DMS53 (cell line): ENCODE data around the gene SLC8A3.
"Not testable (repeated sequence)": the region's sequence is repeated elsewhere in the genome, so short reads cannot be mapped to it uniquely, and the experiment has no call there.

ENCODE experiments used
- DNase-seq: peaks from one replicate; lab custom pipeline; 2025; lab: John Stamatoyannopoulos, UW

Gene SLC8A3, protein sequence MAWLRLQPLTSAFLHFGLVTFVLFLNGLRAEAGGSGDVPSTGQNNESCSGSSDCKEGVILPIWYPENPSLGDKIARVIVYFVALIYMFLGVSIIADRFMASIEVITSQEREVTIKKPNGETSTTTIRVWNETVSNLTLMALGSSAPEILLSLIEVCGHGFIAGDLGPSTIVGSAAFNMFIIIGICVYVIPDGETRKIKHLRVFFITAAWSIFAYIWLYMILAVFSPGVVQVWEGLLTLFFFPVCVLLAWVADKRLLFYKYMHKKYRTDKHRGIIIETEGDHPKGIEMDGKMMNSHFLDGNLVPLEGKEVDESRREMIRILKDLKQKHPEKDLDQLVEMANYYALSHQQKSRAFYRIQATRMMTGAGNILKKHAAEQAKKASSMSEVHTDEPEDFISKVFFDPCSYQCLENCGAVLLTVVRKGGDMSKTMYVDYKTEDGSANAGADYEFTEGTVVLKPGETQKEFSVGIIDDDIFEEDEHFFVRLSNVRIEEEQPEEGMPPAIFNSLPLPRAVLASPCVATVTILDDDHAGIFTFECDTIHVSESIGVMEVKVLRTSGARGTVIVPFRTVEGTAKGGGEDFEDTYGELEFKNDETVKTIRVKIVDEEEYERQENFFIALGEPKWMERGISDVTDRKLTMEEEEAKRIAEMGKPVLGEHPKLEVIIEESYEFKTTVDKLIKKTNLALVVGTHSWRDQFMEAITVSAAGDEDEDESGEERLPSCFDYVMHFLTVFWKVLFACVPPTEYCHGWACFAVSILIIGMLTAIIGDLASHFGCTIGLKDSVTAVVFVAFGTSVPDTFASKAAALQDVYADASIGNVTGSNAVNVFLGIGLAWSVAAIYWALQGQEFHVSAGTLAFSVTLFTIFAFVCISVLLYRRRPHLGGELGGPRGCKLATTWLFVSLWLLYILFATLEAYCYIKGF

DNA sequence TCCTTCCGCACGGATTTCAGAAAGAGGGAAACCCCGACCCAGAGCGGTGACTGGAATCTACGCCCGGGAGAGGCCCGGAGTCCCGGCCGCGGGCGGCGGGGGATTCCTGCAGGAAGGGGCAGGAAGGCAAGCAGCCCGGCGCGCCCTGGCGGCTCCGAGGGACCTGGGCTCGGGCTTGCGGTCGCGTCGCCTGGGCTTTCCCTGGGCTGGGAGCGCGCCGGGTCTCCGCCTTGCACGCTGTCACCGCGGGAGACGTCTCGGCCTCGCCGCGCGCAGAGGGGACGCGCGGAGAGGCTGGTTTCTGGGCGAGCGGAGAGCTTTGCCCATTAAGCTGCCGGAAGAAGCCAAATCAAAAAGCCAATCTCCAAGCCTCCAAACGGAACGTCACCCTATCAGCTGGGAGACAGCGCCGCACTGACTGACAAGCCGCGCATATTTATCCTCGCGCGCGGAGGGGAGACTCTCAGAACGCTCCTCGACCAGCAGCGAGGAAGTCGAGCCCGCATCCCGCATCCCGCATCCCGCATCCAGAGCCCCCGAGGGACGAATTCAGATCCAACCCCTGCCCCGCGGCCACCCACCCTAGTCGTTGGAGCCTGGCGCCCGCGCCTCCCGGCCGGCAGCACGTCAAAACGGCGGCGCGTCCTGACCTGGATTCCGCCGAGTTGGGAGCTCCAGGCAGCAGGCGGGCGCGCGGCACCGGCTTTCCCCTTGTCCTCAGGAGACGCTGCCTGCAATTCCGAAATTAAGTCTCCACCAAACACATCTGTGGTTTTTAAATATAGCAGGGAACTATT is at the start of gene SLC8A3:
Gene SLC8A3, minus strand, starts transcription at position 293 of the 797 bp plus-strand sequence. CDS start 20,529 bp downstream, outside the sequence.
- DNase-seq = peak; percentile 86

DNA sequence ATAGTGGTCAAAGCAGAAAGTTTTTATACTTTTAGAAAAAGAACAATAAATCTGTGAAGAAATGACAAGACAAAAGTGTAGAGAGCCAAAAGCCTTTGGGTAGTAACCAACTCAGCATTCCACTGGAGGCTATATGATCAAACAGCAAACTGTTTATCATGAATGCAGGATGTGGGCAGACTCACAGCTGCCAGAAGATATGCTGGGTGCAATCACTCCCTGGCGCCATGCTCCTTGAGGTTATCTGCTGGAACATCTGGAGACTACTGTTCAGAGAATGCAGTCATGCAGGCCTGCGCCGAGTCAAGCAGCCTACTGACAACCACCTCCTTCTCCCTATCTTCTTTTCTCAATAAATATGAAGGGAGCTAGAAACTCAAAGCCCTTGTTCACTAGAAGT is 49.0 kb upstream of the SLC8A3 start:
- DNase-seq = no peak

DNA sequence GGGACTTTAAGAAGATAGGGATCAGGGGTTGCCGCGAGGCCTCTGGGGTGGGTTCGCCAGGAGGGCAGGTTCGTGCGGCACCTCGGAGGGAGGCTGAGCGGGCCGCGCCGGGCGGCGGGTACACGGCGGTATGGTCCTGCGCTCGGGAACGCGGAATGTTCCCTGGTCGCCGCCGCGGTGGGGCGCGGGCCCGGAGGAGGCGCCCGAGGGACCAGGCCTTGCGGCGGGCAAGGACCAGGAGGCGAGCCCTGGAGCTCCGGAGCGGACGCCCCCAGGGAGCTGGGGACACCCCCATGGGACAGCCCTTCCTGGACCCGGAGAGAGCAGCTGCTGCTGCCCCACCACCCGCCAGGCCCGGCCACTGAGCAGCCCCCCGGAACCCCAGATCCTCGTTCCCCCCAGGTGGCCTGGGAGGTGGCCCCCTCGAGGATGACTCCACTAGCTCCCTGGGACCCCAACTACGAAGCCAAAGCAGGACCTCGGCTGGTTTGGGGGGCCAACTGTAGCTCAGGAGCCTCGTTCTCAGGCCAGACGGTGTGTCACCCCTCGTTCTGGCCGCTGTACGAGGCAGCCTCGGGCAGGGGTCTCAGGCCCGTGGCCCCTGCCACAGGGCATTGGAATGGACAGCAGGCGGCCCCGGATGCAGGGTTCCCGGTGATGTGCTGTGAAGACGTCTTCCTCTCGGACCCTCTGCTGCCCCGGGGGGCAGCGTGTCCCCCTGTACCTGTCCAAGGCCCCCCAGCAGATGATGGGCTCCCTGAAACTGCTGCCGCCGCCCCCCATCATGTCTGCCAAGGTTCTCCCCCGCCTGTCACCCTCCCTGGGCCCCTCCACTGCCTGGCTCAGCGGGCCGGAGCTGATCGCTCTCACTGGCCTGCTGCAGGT is 45.6 kb upstream of the SLC8A3 start:
- no peak for DNase-seq

DNA sequence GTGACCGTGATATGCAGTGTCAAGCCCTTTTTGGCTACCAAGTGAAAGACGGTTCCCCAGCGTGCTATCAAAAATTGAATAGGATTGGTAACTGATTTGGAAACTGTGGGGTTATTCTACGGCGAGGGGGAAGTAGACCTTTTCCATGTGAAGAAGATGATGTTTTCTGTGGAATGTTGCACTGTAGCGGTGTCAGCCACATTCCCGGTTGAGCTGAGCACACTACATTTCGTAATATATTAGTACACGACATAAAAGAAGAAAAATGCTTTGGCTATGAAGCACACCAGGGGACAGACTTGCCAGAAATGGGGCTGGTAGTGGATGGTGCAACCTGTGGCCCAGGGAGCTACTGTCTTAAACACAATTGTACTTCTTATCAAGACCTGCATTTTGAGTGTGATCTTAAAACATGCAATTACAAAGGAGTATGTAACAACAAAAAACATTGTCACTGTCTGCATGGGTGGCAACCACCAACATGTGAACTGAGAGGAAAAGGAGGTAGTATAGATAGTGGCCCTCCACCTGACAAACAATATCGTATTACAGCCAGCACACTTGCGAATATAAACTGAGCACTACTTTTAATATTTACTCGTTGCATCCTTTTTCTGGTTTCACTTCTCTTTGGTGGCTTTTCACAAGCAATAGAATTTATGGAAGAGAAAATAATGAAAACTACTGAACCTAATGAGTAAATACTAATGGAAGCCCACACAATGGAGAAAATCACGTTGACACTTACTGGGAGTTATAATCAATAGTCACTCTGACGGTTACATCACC is 43.2 kb upstream of the SLC8A3 start:
- DNase-seq = not testable (repeated sequence)

DNA sequence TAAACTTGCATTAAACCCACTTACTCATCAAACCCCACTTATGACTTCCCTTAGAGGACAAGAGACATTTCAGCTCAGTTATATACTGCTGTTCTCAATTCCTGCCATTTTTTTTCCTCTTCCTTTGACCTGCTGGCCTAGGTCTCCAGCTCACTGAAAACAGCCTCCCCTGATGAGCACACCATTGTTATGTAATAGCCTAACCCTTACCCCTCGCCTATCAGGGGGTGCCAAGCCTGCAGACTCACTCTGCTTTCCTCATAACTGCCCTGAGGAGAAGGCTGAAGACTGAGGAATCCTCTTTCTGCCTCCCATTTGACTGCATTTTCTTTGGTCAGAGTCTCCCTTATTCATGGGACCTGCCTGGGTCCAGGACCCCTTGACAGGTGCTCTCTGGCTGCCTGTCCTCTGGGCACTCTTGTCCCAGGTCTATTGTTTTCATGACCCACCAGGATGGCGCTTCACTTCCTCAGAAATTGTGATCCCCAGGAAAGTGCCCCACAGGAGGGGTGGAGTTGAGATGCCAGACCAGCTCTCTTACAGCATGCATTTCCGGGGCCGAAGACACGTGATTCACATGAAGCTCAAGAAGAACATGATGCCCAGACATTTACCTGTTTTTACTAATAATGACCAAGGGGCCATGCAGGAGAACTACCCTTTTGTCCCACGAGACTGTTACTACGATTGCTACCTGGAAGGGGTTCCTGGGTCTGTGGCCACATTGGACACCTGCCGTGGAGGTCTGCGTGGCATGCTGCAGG is 41.3 kb upstream of the SLC8A3 start:
- DNase-seq = not testable (repeated sequence)

DNA sequence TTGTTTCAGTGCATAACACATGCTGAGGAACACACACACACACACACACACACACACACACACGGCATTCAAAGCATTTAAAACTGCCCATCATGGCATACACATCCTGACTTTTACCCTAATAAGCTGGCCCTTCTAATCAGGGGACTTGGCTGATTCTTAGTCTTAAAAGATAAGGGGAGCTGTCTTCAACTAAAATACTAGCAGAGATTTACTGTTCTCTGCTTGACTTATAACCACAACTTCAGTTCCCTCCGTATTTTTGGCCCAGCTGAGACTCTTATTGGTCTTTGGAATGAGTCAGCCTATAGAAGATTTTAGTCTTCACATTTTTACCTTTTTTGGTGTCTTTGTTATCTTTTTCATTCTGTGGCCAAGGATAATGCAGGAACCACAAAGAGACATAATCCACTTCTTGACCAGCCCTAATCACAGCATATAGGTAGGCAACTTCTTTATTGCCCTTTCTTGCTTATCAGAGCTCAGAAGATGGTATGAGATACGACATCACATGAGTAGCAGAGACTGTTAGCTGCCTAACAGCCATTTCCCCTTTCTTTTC is 25.1 kb upstream of the SLC8A3 start:
- no peak for DNase-seq

DNA sequence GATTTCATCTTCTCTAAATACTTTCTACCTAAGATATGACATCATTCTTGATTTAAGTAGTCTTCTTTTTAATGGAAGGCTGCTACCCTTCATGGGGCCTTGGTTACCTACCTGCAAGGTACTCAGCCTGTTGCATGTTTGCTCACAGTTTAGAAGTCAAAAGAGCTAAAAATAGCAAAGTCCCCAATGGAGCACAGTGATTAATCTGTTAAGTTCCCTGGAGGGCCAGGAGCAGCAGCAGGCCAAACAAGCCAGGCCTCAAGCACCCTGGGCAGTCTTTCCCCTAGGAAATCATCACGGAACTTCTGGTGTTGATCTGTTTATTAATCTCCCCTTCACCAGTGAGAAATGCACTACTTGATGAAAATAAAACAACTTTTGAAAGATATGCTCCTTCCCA is 24.0 kb upstream of the SLC8A3 start:
- no peak for DNase-seq

DNA sequence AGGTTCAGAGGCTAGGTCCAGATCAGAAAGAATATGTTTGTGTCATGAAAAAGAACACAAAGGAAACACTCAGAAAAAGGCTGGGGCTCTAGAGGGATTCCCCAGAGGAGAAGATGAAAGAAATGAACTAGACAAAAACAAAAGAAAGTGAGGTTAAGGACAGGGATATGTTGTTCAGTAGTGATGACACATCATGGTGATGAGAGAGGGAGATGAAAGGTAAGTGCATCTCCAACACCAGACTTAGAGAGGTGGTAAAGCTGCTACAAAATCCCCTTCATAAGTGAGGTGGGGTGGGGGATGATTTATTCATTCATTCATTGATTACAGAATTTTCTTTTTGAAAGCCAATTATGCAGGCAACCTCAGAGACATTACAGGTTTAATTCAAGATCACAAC is 19.6 kb upstream of the SLC8A3 start:
- DNase-seq = no peak

DNA sequence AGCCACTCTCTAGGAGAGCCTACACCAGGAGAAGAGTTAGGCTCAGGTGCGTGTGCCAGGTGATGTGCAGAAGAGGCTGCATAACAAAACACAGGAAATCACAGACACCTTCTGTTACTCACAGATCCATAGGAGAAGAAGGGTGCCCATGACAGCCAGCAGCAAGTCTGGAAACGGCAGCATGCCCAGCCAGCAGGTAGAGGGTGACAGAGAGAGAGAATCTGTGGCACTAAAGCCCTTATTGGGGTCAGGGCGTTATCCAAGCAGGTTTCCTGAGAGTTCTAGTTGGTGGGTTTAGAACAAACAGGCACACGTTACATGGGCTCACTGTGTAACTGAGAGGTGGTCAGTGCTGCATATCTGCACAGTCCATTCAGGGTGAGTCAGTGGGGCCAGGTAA is 14.9 kb upstream of the SLC8A3 start:
- DNase-seq = no peak

DNA sequence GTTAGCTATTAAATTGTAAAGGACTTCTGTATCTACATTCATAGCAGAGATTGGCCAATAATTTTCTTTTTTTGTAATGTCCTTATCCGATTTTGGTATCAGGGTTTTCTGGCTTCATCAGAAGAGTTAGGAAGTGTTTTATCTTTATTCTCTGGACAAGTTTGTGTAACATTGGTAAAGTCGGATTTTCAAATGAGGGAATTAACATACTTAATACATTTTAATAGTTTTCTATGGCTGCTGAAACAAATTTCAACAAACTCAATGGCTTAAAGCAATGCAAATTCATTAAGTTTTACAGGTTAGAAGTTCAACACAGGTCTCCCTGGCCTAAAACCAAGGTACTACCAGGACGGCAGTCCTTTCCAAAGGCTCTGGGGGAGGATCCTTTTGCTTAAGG is 13.2 kb upstream of the SLC8A3 start:
- DNase-seq = no peak

DNA sequence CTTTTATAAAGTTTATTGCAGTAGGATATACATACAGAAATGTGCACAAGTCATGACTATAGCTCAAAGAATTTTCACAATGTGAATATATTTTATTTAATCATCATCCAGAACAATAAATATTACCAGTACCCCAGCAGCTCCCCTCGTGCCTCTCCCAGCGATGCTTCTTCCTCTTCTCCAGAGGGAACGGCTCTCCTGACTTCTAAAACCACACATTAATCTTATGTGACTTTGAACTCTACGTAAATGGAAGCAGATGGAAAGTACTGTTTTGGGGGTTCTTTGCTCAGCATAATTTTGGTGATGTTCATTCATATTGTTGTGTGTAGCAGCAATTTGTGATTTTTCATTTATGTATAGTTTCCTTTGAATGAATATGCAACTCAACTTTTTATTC is 4.6 kb upstream of the SLC8A3 start:
- no peak for DNase-seq

DNA sequence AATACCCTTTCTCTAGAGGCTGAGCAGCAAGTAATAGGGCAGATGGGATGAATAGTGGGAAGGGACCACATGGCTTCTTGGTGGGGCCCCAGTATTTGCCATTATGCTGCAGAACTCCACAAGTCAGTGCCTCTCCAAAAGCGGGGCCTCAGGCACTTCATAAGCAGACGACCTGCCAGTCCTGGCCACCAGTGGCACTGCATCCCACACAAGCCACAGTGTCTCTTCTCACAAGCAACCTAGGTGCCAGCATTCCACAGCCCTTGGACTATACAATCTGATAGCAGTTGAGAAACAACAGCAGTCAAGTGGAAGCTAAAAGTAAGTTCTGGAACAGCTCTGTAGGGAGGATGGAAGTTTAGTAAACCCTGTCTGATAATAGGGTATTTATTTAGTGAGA is 4.2 kb upstream of the SLC8A3 start:
- DNase-seq = peak; percentile 44

DNA sequence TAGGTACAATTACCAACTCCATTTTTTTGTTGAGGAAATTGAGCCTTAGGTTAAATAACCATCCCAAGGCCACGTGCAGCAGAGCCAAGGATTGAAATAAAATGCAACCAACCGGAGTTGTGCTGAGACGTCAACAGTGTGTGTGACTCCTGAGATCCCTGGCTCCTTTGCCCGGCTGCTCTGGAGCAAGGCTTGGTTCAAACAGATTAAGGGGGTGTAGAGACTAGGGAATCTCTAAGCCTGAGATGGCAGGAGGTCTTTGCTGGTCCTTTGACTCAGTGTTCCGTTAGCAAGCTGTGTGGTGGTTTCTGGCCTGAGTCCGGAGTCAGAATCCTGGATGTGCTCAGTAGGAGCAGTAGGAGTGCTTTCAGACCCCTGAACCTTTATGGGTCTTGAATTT is 1.4 kb upstream of the SLC8A3 start:
- no peak for DNase-seq

DNA sequence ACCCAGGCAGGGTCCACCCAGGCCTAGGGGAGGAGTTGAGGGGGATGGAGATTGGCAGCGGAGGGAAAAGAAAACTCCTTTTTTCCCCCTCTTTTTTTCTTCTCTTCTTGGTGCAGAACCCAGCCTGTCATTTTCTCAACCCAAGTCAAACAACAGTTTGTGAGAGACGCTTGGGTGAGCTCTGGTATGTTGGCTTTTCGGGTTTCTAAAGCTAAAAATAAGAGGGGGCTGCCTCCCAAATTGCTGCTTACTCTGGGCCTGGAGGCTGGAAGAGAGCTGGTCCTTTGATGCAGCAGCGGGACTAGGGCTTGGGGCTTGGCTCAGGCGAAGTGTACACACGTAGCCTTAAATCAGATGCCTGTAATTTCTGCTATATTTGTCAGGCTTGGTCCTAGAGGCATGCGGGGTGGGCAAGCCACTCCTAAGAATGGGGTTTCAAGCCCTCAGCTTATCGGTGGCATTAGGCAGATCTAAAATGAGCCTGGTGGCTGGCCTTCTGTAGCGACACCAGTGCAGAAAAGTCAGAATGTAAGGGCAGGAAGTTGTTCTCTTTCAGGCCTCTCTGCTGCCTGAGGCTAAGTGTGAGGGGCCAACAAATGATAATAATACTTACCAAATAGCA is 816 bp upstream of the SLC8A3 start:
- peak; percentile 34 for DNase-seq

DNA sequence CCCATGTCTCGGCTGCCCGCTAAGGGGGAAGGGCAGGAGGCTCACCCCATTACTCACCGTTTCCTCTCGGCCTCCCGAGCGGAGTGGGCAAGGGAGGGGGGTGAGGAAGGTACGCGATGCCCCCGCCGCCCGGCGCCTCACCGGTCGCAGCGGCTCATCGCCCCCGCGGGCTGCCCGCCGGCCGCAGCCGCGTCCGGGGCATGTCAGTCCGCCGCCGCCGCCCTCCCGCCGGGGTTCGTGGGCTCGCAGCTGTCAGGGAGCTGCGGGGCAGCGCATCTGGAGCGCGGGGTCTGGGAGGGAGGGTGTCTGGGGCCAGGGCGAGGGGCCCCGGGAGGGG is 461 bp downstream of the SLC8A3 start:
- peak; percentile 61 for DNase-seq

DNA sequence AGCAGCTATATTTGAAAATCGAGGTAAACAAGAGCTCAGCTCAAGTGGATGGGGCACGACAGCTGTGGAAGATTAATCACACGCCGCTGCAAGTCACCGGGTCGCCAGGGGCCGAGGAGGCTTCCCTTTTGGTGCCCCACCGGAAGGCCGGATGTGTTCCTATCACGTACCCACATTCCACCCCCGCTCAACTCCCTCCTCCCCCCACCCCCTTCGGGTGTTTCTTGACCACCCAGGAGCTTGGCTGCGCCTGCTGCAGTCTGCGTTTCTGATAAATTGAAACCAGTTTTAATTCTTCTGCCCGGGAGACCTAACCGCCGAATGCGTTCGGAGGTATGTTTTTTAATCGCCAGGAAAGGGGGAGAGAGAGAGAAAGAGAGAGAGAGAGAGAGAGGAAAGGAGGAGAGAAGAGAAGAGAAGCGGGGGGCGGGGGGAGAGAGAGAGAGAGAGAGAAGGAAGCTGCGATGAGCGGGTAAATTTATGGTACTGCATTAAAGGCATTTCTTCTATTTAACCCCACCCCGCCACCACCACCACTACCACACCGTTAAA is 1.8 kb downstream of the SLC8A3 start:
- DNase-seq = peak; percentile 88

DNA sequence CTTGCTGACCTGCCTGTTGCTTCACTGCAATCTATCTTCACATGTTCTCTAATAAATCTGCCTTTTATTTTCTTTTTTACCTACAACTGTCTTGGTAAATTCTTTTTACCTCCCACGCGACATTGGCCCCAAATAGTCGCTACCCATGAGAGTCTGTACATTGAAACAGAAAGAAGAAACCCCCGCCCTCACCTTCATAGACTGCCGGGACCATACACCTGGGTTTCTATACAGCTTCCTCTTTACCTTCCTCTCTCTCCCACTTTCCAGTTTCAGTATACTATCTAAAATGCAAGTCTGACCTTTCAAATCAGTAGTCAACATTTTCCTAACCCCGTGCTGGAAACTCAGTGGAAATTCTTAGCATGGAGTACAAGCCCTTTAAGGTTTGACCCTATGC is 4.8 kb downstream of the SLC8A3 start:
- DNase-seq = no peak

DNA sequence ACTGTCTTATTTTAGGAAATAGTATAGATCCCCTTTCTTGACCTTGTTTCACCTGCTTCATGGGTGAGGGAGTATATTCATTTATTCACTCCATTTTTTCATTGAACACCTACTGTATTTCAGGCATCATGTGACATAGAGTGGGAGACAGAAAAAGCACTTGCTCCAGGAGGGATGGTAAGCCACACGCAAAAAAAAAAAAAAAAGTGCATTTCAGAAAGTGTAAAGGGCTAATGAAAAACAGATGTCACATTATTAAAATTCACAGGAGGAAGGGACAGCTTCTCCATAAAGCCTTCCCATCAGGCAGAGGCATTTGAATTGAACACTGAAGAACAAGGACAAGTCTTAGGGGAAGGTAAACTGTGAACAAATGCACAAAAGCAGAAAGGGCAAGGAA is 7.5 kb downstream of the SLC8A3 start:
- DNase-seq = no peak

DNA sequence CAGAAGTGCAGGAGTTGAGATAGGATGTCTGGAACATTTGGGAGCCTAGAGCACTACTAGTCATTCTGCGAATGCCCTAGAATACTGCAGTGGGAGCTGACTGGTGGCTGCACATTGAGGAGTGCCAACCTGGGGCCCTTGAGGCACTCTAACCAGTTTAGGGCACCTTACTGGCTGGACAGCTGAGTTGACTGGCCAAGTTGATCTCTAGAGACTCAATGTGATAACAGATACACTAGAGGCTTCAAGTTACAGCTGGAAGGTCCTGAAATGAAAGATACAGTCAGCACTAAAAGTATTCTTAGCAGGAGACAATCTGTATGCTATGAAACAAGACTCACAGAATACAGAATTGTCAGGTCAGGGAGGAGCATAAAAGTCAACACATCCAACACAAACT is 8.0 kb downstream of the SLC8A3 start:
- DNase-seq = no peak
